ENCODE data around the gene GPR171. TPM values are rescaled to one million over a fixed set of nuclear protein-coding genes. Genes with fewer than 3 reads are reported as not detected.

The GPR171 gene
- total RNA-seq, 1 donor from 2014 or later: 257 TPM

Other genes with a start within 250 kb of the GPR171 start
- gene CLRN1, start 230.5 kb downstream of the GPR171 start, total RNA-seq: not detected in 2 replicates
- 1.4 and 2.2 TPM in 2 replicates for gene MED12L, start 117.6 kb downstream of the GPR171 start, total RNA-seq
- gene P2RY14, start 75.3 kb upstream of the GPR171 start, total RNA-seq: 15.9 and 17.8 TPM in 2 replicates
- gene GPR87, start 113.6 kb upstream of the GPR171 start, total RNA-seq: 0.22 and 0.42 TPM in 2 replicates
- gene P2RY13, start 126.3 kb upstream of the GPR171 start, total RNA-seq: not detected in 2 replicates
- gene P2RY12, start 181.5 kb upstream of the GPR171 start, total RNA-seq: not detected in 2 replicates

Measured in T-helper 1 cell treated with Interleukin-12 subunit alpha and Interleukin-12 subunit beta and Interleukin-4 antibody, amounts not matched to agents 30 ng/mL and 1 ng/mL, for 36 hours (primary cell).